ENCODE results near the gene AFF3.

DNA sequence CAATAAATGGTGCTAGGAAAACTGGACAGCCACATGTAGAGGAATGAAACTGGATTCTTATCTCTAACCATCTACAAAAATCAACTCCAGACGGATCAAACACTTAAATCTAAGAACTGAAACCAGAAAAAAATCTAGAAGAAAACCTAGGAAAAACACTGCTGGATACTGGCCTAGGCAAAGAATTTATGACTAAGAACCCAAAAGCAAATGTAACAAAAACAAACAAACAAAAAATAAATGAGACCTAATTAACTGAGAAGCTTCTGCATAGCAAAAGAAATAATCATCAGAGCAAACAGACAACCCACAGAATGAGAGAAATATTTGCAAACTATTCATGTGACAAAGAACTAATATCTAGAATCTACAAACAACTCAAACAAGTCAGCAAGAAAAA is 338.5 kb downstream of the AFF3 start:
- no peak for TF ChIP-seq CTCF (IDR thresholded peaks at IDR 0.05; ENCODE audit: low read depth, low read length, missing input control)
- TF ChIP-seq RXRA (IDR thresholded peaks at IDR 0.05) = no peak
- TF ChIP-seq GABPA (IDR thresholded peaks at IDR 0.05 in 1 of 2, conservative IDR thresholded peaks at IDR 0.05 in 1 of 2) = no peak
- TF ChIP-seq REST (IDR thresholded peaks at IDR 0.05) = no peak
- no peak for TF ChIP-seq JUND (IDR thresholded peaks at IDR 0.05)
- no peak for TF ChIP-seq YY1 (IDR thresholded peaks at IDR 0.05)
- TF ChIP-seq, protein P1, sequence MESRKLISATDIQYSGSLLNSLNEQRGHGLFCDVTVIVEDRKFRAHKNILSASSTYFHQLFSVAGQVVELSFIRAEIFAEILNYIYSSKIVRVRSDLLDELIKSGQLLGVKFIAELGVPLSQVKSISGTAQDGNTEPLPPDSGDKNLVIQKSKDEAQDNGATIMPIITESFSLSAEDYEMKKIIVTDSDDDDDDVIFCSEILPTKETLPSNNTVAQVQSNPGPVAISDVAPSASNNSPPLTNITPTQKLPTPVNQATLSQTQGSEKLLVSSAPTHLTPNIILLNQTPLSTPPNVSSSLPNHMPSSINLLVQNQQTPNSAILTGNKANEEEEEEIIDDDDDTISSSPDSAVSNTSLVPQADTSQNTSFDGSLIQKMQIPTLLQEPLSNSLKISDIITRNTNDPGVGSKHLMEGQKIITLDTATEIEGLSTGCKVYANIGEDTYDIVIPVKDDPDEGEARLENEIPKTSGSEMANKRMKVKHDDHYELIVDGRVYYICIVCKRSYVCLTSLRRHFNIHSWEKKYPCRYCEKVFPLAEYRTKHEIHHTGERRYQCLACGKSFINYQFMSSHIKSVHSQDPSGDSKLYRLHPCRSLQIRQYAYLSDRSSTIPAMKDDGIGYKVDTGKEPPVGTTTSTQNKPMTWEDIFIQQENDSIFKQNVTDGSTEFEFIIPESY (IDR thresholded peaks at IDR 0.05) = no peak
- TF ChIP-seq TAF1 (conservative IDR thresholded peaks at IDR 0.05) = no peak
- TF ChIP-seq NR2F2 (IDR thresholded peaks at IDR 0.05) = no peak

Data from liver (tissue), 3 donors.